ENCODE results near the gene FBXL15. TPM values are rescaled to one million over a fixed set of nuclear protein-coding genes. Genes with fewer than 3 reads are reported as not detected.

The FBXL15 gene
- total RNA-seq, 1 donor from 2014 or later: 25.6 TPM

GRCh38 chr10:102422545-102423129 lies 2.0 kb downstream of the FBXL15 start:
- H3K9me3 Mint-ChIP-seq: no peaks in the 10 kb centered on the region
- H3K27ac Mint-ChIP-seq (ENCODE audit: unreplicated experiment): no peak overlapping the region
- peak overlapping the region; percentile 94 for H3K4me3 Mint-ChIP-seq
- H3K36me3 Mint-ChIP-seq (ENCODE audit: low read depth): peaks cover 2% of the 10 kb centered on the region
- TF ChIP-seq CTCF (conservative IDR thresholded peaks at IDR 0.05): peak; percentile 78
- peak; percentile 71 for DNase-seq (ENCODE audit: low read depth, low spot score)
- peaks cover 11% of the 10 kb centered on the region for H3K27me3 Mint-ChIP-seq (ENCODE audit: low read depth)
- H3K4me1 Mint-ChIP-seq: peaks cover 76% of the 10 kb centered on the region

- H3K27ac Mint-ChIP-seq (ENCODE audit: unreplicated experiment): no peak overlapping the region
- H3K4me3 Mint-ChIP-seq: peak overlapping the region; percentile 94
- H3K27me3 Mint-ChIP-seq (ENCODE audit: low read depth): peaks cover 11% of the 10 kb centered on the region
- no peak for TF ChIP-seq CTCF (conservative IDR thresholded peaks at IDR 0.05)
- no peaks in the 10 kb centered on the region for H3K9me3 Mint-ChIP-seq
- H3K4me1 Mint-ChIP-seq: peaks cover 71% of the 10 kb centered on the region
- no peak for DNase-seq (ENCODE audit: low read depth, low spot score)
- H3K36me3 Mint-ChIP-seq (ENCODE audit: low read depth): peaks cover 2% of the 10 kb centered on the region
These were observed 2.8 kb downstream of the FBXL15 start for GRCh38 chr10:102423372-102423968.

- no peak for DNase-seq (ENCODE audit: low read depth, low spot score)
- no peak for TF ChIP-seq CTCF (conservative IDR thresholded peaks at IDR 0.05)
- Mint-ChIP-seq H3K4me1 (peaks cover 68% of the 10 kb centered on the region), H3K36me3 (ENCODE audit: low read depth) (peaks cover 2% of the 10 kb centered on the region), H3K9me3 (no peaks in the 10 kb centered on the region), H3K27me3 (ENCODE audit: low read depth) (peaks cover 10% of the 10 kb centered on the region), H3K27ac (ENCODE audit: unreplicated experiment) (no peak overlapping the region), H3K4me3 (peak overlapping the region; percentile 77)
These were observed 3.5 kb downstream of the FBXL15 start for GRCh38 chr10:102424145-102424544.

GRCh38 chr10:102424916-102425315 lies 4.3 kb downstream of the FBXL15 start:
- H3K27me3 Mint-ChIP-seq (ENCODE audit: low read depth): peaks cover 8% of the 10 kb centered on the region
- no peak overlapping the region for H3K27ac Mint-ChIP-seq (ENCODE audit: unreplicated experiment)
- no peaks in the 10 kb centered on the region for H3K9me3 Mint-ChIP-seq
- no peak for TF ChIP-seq CTCF (conservative IDR thresholded peaks at IDR 0.05)
- H3K36me3 Mint-ChIP-seq (ENCODE audit: low read depth): peaks cover 2% of the 10 kb centered on the region
- no peak for DNase-seq (ENCODE audit: low read depth, low spot score)
- H3K4me1 Mint-ChIP-seq: peaks cover 66% of the 10 kb centered on the region
- H3K4me3 Mint-ChIP-seq: peak overlapping the region; percentile 77

- no peaks in the 10 kb centered on the region for H3K9me3 Mint-ChIP-seq
- peaks cover 6% of the 10 kb centered on the region for H3K27me3 Mint-ChIP-seq (ENCODE audit: low read depth)
- peak; percentile 54 for DNase-seq (ENCODE audit: low read depth, low spot score)
- peaks cover 60% of the 10 kb centered on the region for H3K4me1 Mint-ChIP-seq
- no peak for TF ChIP-seq CTCF (conservative IDR thresholded peaks at IDR 0.05)
- H3K27ac Mint-ChIP-seq (ENCODE audit: unreplicated experiment): peak overlapping the region; percentile 94
- H3K36me3 Mint-ChIP-seq (ENCODE audit: low read depth): peaks cover 2% of the 10 kb centered on the region
- H3K4me3 Mint-ChIP-seq: peak overlapping the region; percentile 74
These were observed 4.8 kb downstream of the FBXL15 start for GRCh38 chr10:102425444-102425843.

All from neural crest cell (in vitro differentiated cells).